ENCODE results near the gene STOML3. TPM values are rescaled to one million over a fixed set of nuclear protein-coding genes. Genes with fewer than 3 reads are reported as not detected.

Gene STOML3
- total and polyA plus RNA-seq, 8 donors = 0.07 TPM; not detected in 7

DNA sequence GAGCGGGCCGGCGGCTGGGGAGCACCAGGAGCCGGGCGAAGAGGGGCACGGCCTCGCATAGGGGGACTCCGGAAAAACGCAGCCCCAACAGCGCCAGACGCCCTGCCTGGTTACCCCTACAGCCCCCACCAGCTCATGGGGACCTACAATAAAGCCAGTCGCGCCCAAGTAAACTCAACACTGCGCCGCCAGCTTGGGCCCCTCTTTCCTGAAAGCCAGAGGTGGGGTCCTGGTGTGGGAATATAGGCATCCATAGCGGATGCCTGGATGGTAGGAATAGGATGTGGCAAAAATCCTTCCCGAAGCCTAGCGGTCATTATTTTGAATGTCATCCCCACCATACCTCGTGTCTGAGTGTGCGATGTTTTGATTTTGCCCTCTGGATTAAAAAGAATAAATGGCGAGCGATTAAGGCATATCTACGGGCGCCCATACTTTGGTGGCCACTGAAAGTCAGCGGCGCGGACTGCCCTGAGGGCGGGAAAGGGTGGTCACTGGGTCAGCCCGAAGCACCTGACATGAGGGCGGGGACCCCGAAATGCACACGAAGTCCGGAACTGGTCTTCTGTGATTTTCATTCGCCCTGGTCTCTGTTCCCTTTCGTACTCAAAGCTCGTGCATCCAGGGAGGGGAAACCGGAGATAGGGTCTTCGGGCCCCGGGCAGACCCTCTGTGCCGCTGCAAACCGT, 47.4 kb upstream of the STOML3 start, which contains the start of the genes NHLRC3 and PROSER1:
NHLRC3 (plus strand) TSS at position 577 of the 689 bp plus-strand sequence. CDS start 184 bp downstream, outside the sequence.
PROSER1 (minus strand) TSS at position 210 of the 689 bp plus-strand sequence. CDS start 847 bp downstream, outside the sequence.
- TF ChIP-seq, protein P1, sequence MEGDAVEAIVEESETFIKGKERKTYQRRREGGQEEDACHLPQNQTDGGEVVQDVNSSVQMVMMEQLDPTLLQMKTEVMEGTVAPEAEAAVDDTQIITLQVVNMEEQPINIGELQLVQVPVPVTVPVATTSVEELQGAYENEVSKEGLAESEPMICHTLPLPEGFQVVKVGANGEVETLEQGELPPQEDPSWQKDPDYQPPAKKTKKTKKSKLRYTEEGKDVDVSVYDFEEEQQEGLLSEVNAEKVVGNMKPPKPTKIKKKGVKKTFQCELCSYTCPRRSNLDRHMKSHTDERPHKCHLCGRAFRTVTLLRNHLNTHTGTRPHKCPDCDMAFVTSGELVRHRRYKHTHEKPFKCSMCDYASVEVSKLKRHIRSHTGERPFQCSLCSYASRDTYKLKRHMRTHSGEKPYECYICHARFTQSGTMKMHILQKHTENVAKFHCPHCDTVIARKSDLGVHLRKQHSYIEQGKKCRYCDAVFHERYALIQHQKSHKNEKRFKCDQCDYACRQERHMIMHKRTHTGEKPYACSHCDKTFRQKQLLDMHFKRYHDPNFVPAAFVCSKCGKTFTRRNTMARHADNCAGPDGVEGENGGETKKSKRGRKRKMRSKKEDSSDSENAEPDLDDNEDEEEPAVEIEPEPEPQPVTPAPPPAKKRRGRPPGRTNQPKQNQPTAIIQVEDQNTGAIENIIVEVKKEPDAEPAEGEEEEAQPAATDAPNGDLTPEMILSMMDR (IDR thresholded peaks at IDR 0.05) = no peak
- H3K9me3 ChIP-seq = no peaks in the 10 kb centered on the region
- H3K27me3 ChIP-seq = no peaks in the 10 kb centered on the region
- ATAC-seq (peak; percentile 91 to 94 (median 92)), FAIRE-seq (peak; percentile 32), DNase-seq (peak; percentile 90 to 96 (median 94))
- peaks cover 0 to 24% (median 8%) of the 10 kb centered on the region in 3 donors for H3K4me1 ChIP-seq
- no peaks in the 10 kb centered on the region for H3K36me3 ChIP-seq
- intact Hi-C loops (cut with DNase I) = no loop called here
- peak within 1 kb of the TSS; percentile 65 to 91 (median 73) for H3K4me3 ChIP-seq
- WGBS, 2 donors = 1% methylated on average over 41 of the region's 41 CpGs
- H3K27ac ChIP-seq = peak within 1 kb of the TSS; percentile 72 to 86 (median 86)

DNA sequence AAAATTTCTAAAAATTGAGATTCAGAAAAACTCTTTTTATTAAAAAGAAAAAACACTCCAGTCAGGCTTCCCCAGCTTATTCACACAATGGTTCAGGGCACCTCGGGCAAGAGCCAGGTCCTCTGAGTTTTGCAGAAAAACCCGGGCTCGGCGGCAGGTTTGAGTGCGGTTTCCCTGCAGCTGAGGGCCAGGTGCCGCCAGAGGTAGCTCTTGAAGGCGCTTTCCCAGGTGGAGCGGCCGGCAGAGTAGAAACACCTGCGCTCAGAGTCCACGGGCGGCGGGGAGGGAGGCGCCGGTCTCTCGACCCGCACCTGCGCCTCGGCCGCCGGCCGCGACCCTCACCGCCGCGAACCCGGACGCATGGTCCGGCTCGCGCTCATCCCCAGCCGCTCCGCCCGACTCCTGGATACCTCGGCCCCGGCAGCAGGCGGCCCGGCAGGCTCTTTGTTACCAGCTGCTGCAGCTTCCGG, 46.8 kb upstream of the STOML3 start:
- H3K27me3 ChIP-seq = no peaks in the 10 kb centered on the region
- H3K27ac ChIP-seq = peak overlapping the region; percentile 72 to 86 (median 86)
- intact Hi-C loops (cut with DNase I) = no loop called here
- DNase-seq (no peak), ATAC-seq (peak; percentile 57 to 73 (median 62)), FAIRE-seq (no peak)
- no peaks in the 10 kb centered on the region for H3K9me3 ChIP-seq
- no peaks in the 10 kb centered on the region for H3K36me3 ChIP-seq
- H3K4me3 ChIP-seq = peak overlapping the region; percentile 65 to 91 (median 73)
- 0% methylated on average over 22 to 39 of the region's 39 CpGs for WGBS, 2 donors
- TF ChIP-seq, protein P1 (IDR thresholded peaks at IDR 0.05) = no peak
- peaks cover 0 to 24% (median 8%) of the 10 kb centered on the region in 3 donors for H3K4me1 ChIP-seq

DNA sequence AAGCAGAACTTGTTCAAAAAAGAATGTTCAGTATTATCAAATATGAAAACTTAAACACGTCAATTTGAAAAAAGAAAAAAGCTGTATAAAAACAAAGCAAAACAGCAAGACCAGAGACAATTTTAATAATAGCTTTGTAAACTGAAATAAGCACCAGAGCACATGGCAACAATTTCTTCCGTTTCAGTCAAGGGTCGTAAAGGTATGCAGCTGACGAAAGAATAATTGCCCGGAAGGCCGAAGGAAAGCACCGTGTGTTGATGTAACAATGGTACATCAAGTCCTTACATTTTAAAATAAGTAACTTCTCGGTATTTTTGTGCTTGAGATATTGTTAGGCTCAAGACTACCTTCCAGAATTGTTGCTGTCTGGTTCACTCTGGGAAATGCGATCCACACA, 45.6 kb upstream of the STOML3 start:
- ATAC-seq = no peak
- FAIRE-seq = peak; percentile 37
- DNase-seq = no peak
- TF ChIP-seq, protein P1 (IDR thresholded peaks at IDR 0.05) = no peak
- no peak overlapping the region for H3K27ac ChIP-seq
- H3K36me3 ChIP-seq = no peaks in the 10 kb centered on the region
- peak overlapping the region; percentile 15 to 78 (median 66) for H3K4me3 ChIP-seq
- H3K9me3 ChIP-seq = no peaks in the 10 kb centered on the region
- no peaks in the 10 kb centered on the region for H3K27me3 ChIP-seq
- intact Hi-C loops (cut with DNase I) = no loop called here
- WGBS, 2 donors = 0 to 1% methylated on average over 9 of the region's 9 CpGs
- peaks cover 0 to 24% (median 8%) of the 10 kb centered on the region in 3 donors for H3K4me1 ChIP-seq

DNA sequence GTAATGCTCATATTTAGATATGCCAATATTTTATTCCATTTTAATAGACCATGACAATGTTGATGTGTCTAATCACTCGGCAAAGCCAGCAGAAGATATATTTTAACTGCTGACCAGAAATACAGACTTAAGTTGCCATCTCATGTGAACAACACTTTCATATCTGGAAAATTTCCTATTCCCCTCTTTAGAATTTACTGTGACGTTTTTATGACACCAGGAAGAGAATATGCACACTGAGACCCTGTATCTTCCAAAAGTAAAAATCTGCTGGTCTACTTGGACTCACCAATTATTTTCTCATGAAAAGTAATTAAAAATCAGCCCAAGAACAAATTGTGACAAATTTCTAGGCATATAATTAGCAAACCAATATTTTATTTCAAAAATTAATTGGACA, 45.2 kb upstream of the STOML3 start:
- no peak for DNase-seq
- TF ChIP-seq, protein P1 (IDR thresholded peaks at IDR 0.05) = no peak
- H3K36me3 ChIP-seq = no peaks in the 10 kb centered on the region
- WGBS, 2 donors = 10 to 20% methylated on average over 2 of the region's 2 CpGs
- no peak for FAIRE-seq
- peaks cover 0 to 24% (median 8%) of the 10 kb centered on the region in 3 donors for H3K4me1 ChIP-seq
- no peaks in the 10 kb centered on the region for H3K27me3 ChIP-seq
- H3K27ac ChIP-seq = no peak overlapping the region
- H3K9me3 ChIP-seq = no peaks in the 10 kb centered on the region
- intact Hi-C loops (cut with DNase I) = no loop called here
- ATAC-seq = no peak
- peak overlapping the region in 3 of 4 donors; percentile 65 to 78 (median 68) for H3K4me3 ChIP-seq

DNA sequence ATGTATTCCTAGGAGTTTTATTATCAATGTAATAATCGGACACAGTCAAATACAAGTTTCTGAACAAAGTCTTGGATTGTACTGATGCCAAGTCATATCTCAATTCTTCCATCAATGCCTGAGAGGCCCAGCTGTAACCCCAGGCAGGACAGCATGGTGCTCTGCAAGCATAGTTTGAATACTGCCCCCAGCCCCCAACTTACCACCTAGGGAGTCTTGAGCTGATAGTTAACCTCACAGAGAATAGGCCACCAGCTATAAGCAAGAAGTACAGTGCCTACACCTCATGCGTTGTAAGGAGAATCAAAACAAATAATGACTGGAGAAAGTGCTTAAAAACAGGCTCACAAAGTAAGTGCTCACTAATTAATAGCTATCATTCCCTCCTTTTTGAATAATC, 44.6 kb upstream of the STOML3 start:
- intact Hi-C loops (cut with DNase I) = no loop called here
- ATAC-seq (no peak), FAIRE-seq (no peak), DNase-seq (no peak)
- WGBS, 2 donors = 17 to 22% methylated on average over 2 of the region's 2 CpGs
- TF ChIP-seq, protein P1 (IDR thresholded peaks at IDR 0.05) = no peak
- H3K4me3 ChIP-seq = peak overlapping the region in 2 of 4 donors; percentile 65 to 68
- H3K9me3 ChIP-seq = no peaks in the 10 kb centered on the region
- no peaks in the 10 kb centered on the region for H3K36me3 ChIP-seq
- H3K27me3 ChIP-seq = no peaks in the 10 kb centered on the region
- H3K27ac ChIP-seq = no peak overlapping the region
- H3K4me1 ChIP-seq = peaks cover 0 to 22% (median 8%) of the 10 kb centered on the region in 3 donors
